Right atrium auricular region (tissue), 2 donors: Measurements from ENCODE around the gene COL8A1. TPM values are rescaled to one million over a fixed set of nuclear protein-coding genes. Genes with fewer than 3 reads are reported as not detected.

Experiments used
- DNase-seq: peaks from one replicate; pipeline ENCODE4 v3.0.0-alpha.2; 2019; ENCODE audit warnings: low spot score
- H3K27ac ChIP-seq, 2 donors: fragments of 200-600 bp; sonication (generic); 1 replicate in 1 of 2; 2 replicates in 1 of 2; pipeline ENCODE4 v1.5.1; 2016 to 2019
- H3K27me3 ChIP-seq, 2 donors: fragments of 200-600 bp; sonication (generic); one replicate each; pipeline versions ENCODE4 v1.5.1 to v1.6.0; 2017 to 2019
- H3K36me3 ChIP-seq: fragments of 200-600 bp; sonication (generic); one replicate; pipeline ENCODE4 v1.5.1; 2016
- H3K4me1 ChIP-seq, 2 donors: fragments of 200-600 bp; sonication (generic); one replicate each; pipeline versions ENCODE4 v1.5.1 to v1.6.0; 2017 to 2019
- H3K4me3 ChIP-seq, 2 donors: fragments of 200-600 bp; sonication (generic); 1 replicate in 1 of 2; 2 replicates in 1 of 2; pipeline ENCODE4 v1.5.1; 2017 to 2019; ENCODE audit warnings: mild to moderate bottlenecking in 1 of 2, moderate library complexity in 1 of 2
- H3K9me3 ChIP-seq, 2 donors: fragments of 200-600 bp; sonication (generic); one replicate each; pipeline ENCODE4 v1.5.1; 2019
- CTCF ChIP-seq, 2 donors: fragments of 200-600 bp; sonication (generic); IDR thresholded peaks; one replicate each; pipeline ENCODE4 v1.5.1; 2019; ENCODE audit warnings: antibody characterized with exemption in 2 of 2
- total RNA-seq, 2 donors: library from RNA; depleted of rRNA; stranded (reverse); fragments of >200 nt; gene quantifications; one replicate each; pipeline ENCODE4 v1.1.0, GENCODE V29; 2016

The COL8A1 gene
- total RNA-seq, 2 donors from 2014 or later, result 43.3 to 53.8 TPM

GRCh38 chr3:99702953-99703943 lies 64.9 kb downstream of the COL8A1 start:
- H3K4me3 ChIP-seq, result no peak overlapping the region
- no peak overlapping the region for H3K27ac ChIP-seq
- no peaks in the 10 kb centered on the region for H3K27me3 ChIP-seq
- no peaks in the 10 kb centered on the region for H3K36me3 ChIP-seq
- no peak for DNase-seq
- TF ChIP-seq CTCF (IDR thresholded peaks at IDR 0.05), result no peak
- H3K9me3 ChIP-seq, result no peaks in the 10 kb centered on the region
- peaks cover 0 to 18% of the 10 kb centered on the region in 2 donors for H3K4me1 ChIP-seq

DNA sequence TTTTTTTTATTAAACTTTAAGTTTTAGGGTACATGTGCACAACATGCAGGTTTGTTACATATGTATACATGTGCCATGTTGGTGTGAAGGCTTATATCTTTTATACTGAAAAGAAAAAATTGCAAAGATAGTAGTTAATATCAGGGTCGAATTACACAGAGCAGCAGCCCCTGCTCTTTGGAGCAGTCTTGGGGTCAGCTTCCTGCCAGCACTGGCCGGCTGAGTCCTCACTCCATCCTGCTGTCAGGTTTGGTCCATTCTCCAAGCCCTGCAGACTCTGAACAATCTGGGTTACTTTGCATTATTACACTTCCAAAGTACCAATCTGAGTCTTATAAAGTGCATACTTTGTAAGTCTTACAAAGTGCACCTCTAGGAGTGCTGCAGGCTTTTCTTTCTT lies 66.0 kb downstream of the COL8A1 start:
- no peaks in the 10 kb centered on the region for H3K36me3 ChIP-seq
- peaks cover 0 to 26% of the 10 kb centered on the region in 2 donors for H3K4me1 ChIP-seq
- no peak for DNase-seq
- no peak for TF ChIP-seq CTCF (IDR thresholded peaks at IDR 0.05)
- no peaks in the 10 kb centered on the region for H3K9me3 ChIP-seq
- H3K4me3 ChIP-seq, result no peak overlapping the region
- H3K27ac ChIP-seq, result no peak overlapping the region
- H3K27me3 ChIP-seq, result no peaks in the 10 kb centered on the region

DNA sequence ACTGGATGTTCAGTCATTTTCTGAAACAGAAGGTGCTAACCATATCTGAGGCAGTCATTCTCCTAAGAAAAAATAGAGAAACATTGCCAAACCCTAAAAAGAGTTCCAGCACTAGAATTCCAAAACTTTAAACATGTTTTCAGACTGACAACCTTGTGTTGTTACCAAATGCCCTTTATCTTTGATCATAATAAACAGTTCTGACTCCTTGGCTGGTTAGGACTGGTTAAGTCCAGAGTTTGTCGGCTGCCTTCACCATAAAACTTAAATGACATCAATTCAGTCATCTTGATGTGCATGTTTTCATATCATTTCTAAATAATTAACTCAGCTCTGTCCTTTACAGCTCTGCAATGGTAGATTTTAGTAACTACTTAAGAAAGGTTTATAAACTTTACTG lies 68.0 kb downstream of the COL8A1 start:
- H3K9me3 ChIP-seq, result no peaks in the 10 kb centered on the region
- no peak for DNase-seq
- TF ChIP-seq CTCF (IDR thresholded peaks at IDR 0.05), result no peak
- no peak overlapping the region for H3K27ac ChIP-seq
- no peak overlapping the region for H3K4me3 ChIP-seq
- H3K27me3 ChIP-seq, result no peaks in the 10 kb centered on the region
- H3K4me1 ChIP-seq, result peaks cover 0 to 13% of the 10 kb centered on the region in 2 donors
- H3K36me3 ChIP-seq, result no peaks in the 10 kb centered on the region

GRCh38 chr3:99708207-99708745 lies 69.9 kb downstream of the COL8A1 start:
- Histone ChIP-seq H3K36me3 (no peaks in the 10 kb centered on the region), H3K4me1 (peaks cover 0 to 13% of the 10 kb centered on the region in 2 donors), H3K27me3 (no peaks in the 10 kb centered on the region), H3K9me3 (no peaks in the 10 kb centered on the region), H3K27ac (peak overlapping the region in 1 of 2 donors; percentile 39), H3K4me3 (no peak overlapping the region)
- TF ChIP-seq CTCF (IDR thresholded peaks at IDR 0.05), result no peak
- no peak for DNase-seq

GRCh38 chr3:99709686-99710085 lies 71.3 kb downstream of the COL8A1 start:
- TF ChIP-seq CTCF (IDR thresholded peaks at IDR 0.05), result no peak
- no peaks in the 10 kb centered on the region for H3K9me3 ChIP-seq
- no peaks in the 10 kb centered on the region for H3K27me3 ChIP-seq
- H3K36me3 ChIP-seq, result no peaks in the 10 kb centered on the region
- H3K4me3 ChIP-seq, result no peak overlapping the region
- DNase-seq, result no peak
- no peak overlapping the region for H3K27ac ChIP-seq
- H3K4me1 ChIP-seq, result peaks cover 0 to 13% of the 10 kb centered on the region in 2 donors
